ENCODE measurements around the gene FAM168B. TPM values are rescaled to one million over a fixed set of nuclear protein-coding genes. Genes with fewer than 3 reads are reported as not detected.

The FAM168B gene
- 95.6 and 97.7 TPM in 2 replicates for polyA plus RNA-seq (2013)

GRCh38 chr2:131093006-131093695, at the start of gene FAM168B:
Gene FAM168B, minus strand, starts transcription at chr2:131093460. Its CDS starts 10,814 bp downstream, at chr2:131082646.
- Histone ChIP-seq H3K4me1 (ENCODE audit: control insufficient read depth in 1 of 2, insufficient read depth in 2 of 2, low read length in 2 of 2) (peaks cover 0 to 4% of the 10 kb centered on the region in 2 experiments), H3K27me3 (ENCODE audit: insufficient read depth, low read length) (no peaks in the 10 kb centered on the region), H3K27ac (ENCODE audit: low read depth, low read length) (peak within 1 kb of the TSS; percentile 100), H2BK5ac (ENCODE audit: low read depth, low read length, poor library complexity) (peak within 1 kb of the TSS; percentile 98), H4K8ac (ENCODE audit: low read depth, low read length) (peak within 1 kb of the TSS; percentile 100), H3K9me3 (ENCODE audit: insufficient read depth, low read depth, low read length) (no peaks in the 10 kb centered on the region), H4K91ac (ENCODE audit: low read depth, low read length) (peak within 1 kb of the TSS; percentile 99), H3K79me1 (ENCODE audit: low read length) (peaks cover 8% of the 10 kb centered on the region), H3K14ac (ENCODE audit: low read length) (peak within 1 kb of the TSS; percentile 100), H3K4me3 (ENCODE audit: low read depth, low read length) (peak within 1 kb of the TSS; percentile 97), H2AK5ac (ENCODE audit: low read length) (no peak within 1 kb of the TSS), H3K9ac (ENCODE audit: low read length) (peak within 1 kb of the TSS; percentile 98), H3K4ac (ENCODE audit: low read depth, low read length) (peak within 1 kb of the TSS; percentile 89), H2AFZ (ENCODE audit: insufficient read depth, low read length, poor library complexity) (peak within 1 kb of the TSS; percentile 100), H3K23ac (ENCODE audit: low read length) (no peak within 1 kb of the TSS), H2BK12ac (ENCODE audit: low read length) (no peak within 1 kb of the TSS), H4K12ac (ENCODE audit: low read depth, low read length) (peak within 1 kb of the TSS; percentile 96), H3K18ac (ENCODE audit: low read length) (peak within 1 kb of the TSS; percentile 100), H3K36me3 (ENCODE audit: control insufficient read depth in 1 of 2, insufficient read depth in 2 of 2, low read length in 2 of 2) (peaks cover 10 to 11% of the 10 kb centered on the region in 2 experiments), H3K79me2 (ENCODE audit: control insufficient read depth, insufficient read depth, low read length, poor library complexity) (peaks cover 12% of the 10 kb centered on the region), H3K4me2 (ENCODE audit: low read length) (peak within 1 kb of the TSS; percentile 62), H2BK120ac (ENCODE audit: insufficient read depth, low read length, poor library complexity) (peak within 1 kb of the TSS; percentile 98)
- no CpG with 5 or more reads among the region's 107 CpGs for WGBS (ENCODE audit: extremely low coverage, insufficient coverage, insufficient read length)
- DNase-seq: peak; percentile 85 to 95

GRCh38 chr2:131142849-131143248, 49.6 kb upstream of the FAM168B start:
- Histone ChIP-seq H3K4me3 (ENCODE audit: low read depth, low read length) (no peak overlapping the region), H3K9me3 (ENCODE audit: insufficient read depth, low read depth, low read length) (peaks cover 3% of the 10 kb centered on the region), H3K23ac (ENCODE audit: low read length) (no peak overlapping the region), H3K14ac (ENCODE audit: low read length) (no peak overlapping the region), H4K8ac (ENCODE audit: low read depth, low read length) (no peak overlapping the region), H3K79me1 (ENCODE audit: low read length) (no peaks in the 10 kb centered on the region), H3K36me3 (ENCODE audit: control insufficient read depth in 1 of 2, insufficient read depth in 2 of 2, low read length in 2 of 2) (peaks cover 31 to 54% of the 10 kb centered on the region in 2 experiments), H3K4me2 (ENCODE audit: low read length) (no peak overlapping the region), H2BK12ac (ENCODE audit: low read length) (no peak overlapping the region), H3K27me3 (ENCODE audit: insufficient read depth, low read length) (no peaks in the 10 kb centered on the region), H3K27ac (ENCODE audit: low read depth, low read length) (no peak overlapping the region), H2BK5ac (ENCODE audit: low read depth, low read length, poor library complexity) (no peak overlapping the region), H3K4ac (ENCODE audit: low read depth, low read length) (no peak overlapping the region), H3K9ac (ENCODE audit: low read length) (no peak overlapping the region), H2AK5ac (ENCODE audit: low read length) (no peak overlapping the region), H2AFZ (ENCODE audit: insufficient read depth, low read length, poor library complexity) (no peak overlapping the region), H4K12ac (ENCODE audit: low read depth, low read length) (no peak overlapping the region), H3K18ac (ENCODE audit: low read length) (no peak overlapping the region), H3K79me2 (ENCODE audit: control insufficient read depth, insufficient read depth, low read length, poor library complexity) (no peaks in the 10 kb centered on the region), H4K91ac (ENCODE audit: low read depth, low read length) (no peak overlapping the region), H2BK120ac (ENCODE audit: insufficient read depth, low read length, poor library complexity) (no peak overlapping the region), H3K4me1 (ENCODE audit: control insufficient read depth in 1 of 2, insufficient read depth in 2 of 2, low read length in 2 of 2) (no peaks in the 10 kb centered on the region)
- DNase-seq: no peak
- WGBS (ENCODE audit: extremely low coverage, insufficient coverage, insufficient read length): no CpG with 5 or more reads among the region's 5 CpGs

- Histone ChIP-seq H3K9ac (ENCODE audit: low read length) (peak overlapping the region; percentile 16), H4K8ac (ENCODE audit: low read depth, low read length) (no peak overlapping the region), H3K79me1 (ENCODE audit: low read length) (no peaks in the 10 kb centered on the region), H2BK5ac (ENCODE audit: low read depth, low read length, poor library complexity) (no peak overlapping the region), H2AK5ac (ENCODE audit: low read length) (no peak overlapping the region), H3K27ac (ENCODE audit: low read depth, low read length) (no peak overlapping the region), H3K23ac (ENCODE audit: low read length) (no peak overlapping the region), H3K14ac (ENCODE audit: low read length) (no peak overlapping the region), H3K79me2 (ENCODE audit: control insufficient read depth, insufficient read depth, low read length, poor library complexity) (no peaks in the 10 kb centered on the region), H2BK12ac (ENCODE audit: low read length) (no peak overlapping the region), H3K36me3 (ENCODE audit: control insufficient read depth in 1 of 2, insufficient read depth in 2 of 2, low read length in 2 of 2) (peaks cover 24 to 43% of the 10 kb centered on the region in 2 experiments), H4K12ac (ENCODE audit: low read depth, low read length) (no peak overlapping the region), H3K9me3 (ENCODE audit: insufficient read depth, low read depth, low read length) (peaks cover 3% of the 10 kb centered on the region), H4K91ac (ENCODE audit: low read depth, low read length) (no peak overlapping the region), H3K4me3 (ENCODE audit: low read depth, low read length) (no peak overlapping the region), H2AFZ (ENCODE audit: insufficient read depth, low read length, poor library complexity) (no peak overlapping the region), H2BK120ac (ENCODE audit: insufficient read depth, low read length, poor library complexity) (no peak overlapping the region), H3K4me2 (ENCODE audit: low read length) (no peak overlapping the region), H3K27me3 (ENCODE audit: insufficient read depth, low read length) (no peaks in the 10 kb centered on the region), H3K18ac (ENCODE audit: low read length) (no peak overlapping the region), H3K4me1 (ENCODE audit: control insufficient read depth in 1 of 2, insufficient read depth in 2 of 2, low read length in 2 of 2) (no peaks in the 10 kb centered on the region), H3K4ac (ENCODE audit: low read depth, low read length) (no peak overlapping the region)
- DNase-seq: no peak
- no CpG with 5 or more reads among the region's 2 CpGs for WGBS (ENCODE audit: extremely low coverage, insufficient coverage, insufficient read length)
Measured at GRCh38 chr2:131140581-131140980, 47.3 kb upstream of the FAM168B start.

- Histone ChIP-seq H2BK5ac (ENCODE audit: low read depth, low read length, poor library complexity) (no peak overlapping the region), H3K79me2 (ENCODE audit: control insufficient read depth, insufficient read depth, low read length, poor library complexity) (no peaks in the 10 kb centered on the region), H3K14ac (ENCODE audit: low read length) (no peak overlapping the region), H4K8ac (ENCODE audit: low read depth, low read length) (no peak overlapping the region), H3K27ac (ENCODE audit: low read depth, low read length) (no peak overlapping the region), H2BK12ac (ENCODE audit: low read length) (no peak overlapping the region), H3K23ac (ENCODE audit: low read length) (no peak overlapping the region), H2BK120ac (ENCODE audit: insufficient read depth, low read length, poor library complexity) (no peak overlapping the region), H4K12ac (ENCODE audit: low read depth, low read length) (no peak overlapping the region), H3K36me3 (ENCODE audit: control insufficient read depth in 1 of 2, insufficient read depth in 2 of 2, low read length in 2 of 2) (peaks cover 17 to 24% of the 10 kb centered on the region in 2 experiments), H3K4me2 (ENCODE audit: low read length) (no peak overlapping the region), H3K27me3 (ENCODE audit: insufficient read depth, low read length) (no peaks in the 10 kb centered on the region), H3K79me1 (ENCODE audit: low read length) (peaks cover 2% of the 10 kb centered on the region), H3K4me1 (ENCODE audit: control insufficient read depth in 1 of 2, insufficient read depth in 2 of 2, low read length in 2 of 2) (peaks cover 3 to 6% of the 10 kb centered on the region in 2 experiments), H2AK5ac (ENCODE audit: low read length) (no peak overlapping the region), H4K91ac (ENCODE audit: low read depth, low read length) (no peak overlapping the region), H2AFZ (ENCODE audit: insufficient read depth, low read length, poor library complexity) (no peak overlapping the region), H3K4ac (ENCODE audit: low read depth, low read length) (no peak overlapping the region), H3K18ac (ENCODE audit: low read length) (no peak overlapping the region), H3K9me3 (ENCODE audit: insufficient read depth, low read depth, low read length) (no peaks in the 10 kb centered on the region), H3K9ac (ENCODE audit: low read length) (no peak overlapping the region), H3K4me3 (ENCODE audit: low read depth, low read length) (no peak overlapping the region)
- WGBS (ENCODE audit: extremely low coverage, insufficient coverage, insufficient read length): no CpG with 5 or more reads among the region's 8 CpGs
- DNase-seq: peak; percentile 83 to 85
Measured at GRCh38 chr2:131132729-131133128, 39.5 kb upstream of the FAM168B start.

Measured in trophoblast cell (in vitro differentiated cells and primary cell).